Ovary (tissue), 9 donors: ENCODE results near the gene EFTUD2. TPM values are rescaled to one million over a fixed set of nuclear protein-coding genes. Genes with fewer than 3 reads are reported as not detected.

ENCODE experiments used
- DNase-seq, 5 donors: peaks; one replicate each; pipeline ENCODE4 v3.0.0-alpha.2; 2019 to 2020
- H3K27ac ChIP-seq, 2 donors: fragments of 200-600 bp; one replicate each; pipeline versions ENCODE4 v1.5.1 to v1.8.0; 2019 to 2022
- H3K27me3 ChIP-seq: fragments of 200-600 bp; one replicate; pipeline ENCODE4 v1.8.0; 2022
- H3K36me3 ChIP-seq: fragments of 200-600 bp; sonication (generic); one replicate; pipeline ENCODE4 v1.5.1; 2019
- H3K4me1 ChIP-seq: one replicate; pipeline ENCODE4 v1.8.1; 2013; ENCODE audit warnings: mild to moderate bottlenecking, moderate library complexity; ENCODE audit not compliant: insufficient read depth
- H3K4me3 ChIP-seq: fragments of 200-600 bp; sonication (generic); one replicate; pipeline ENCODE4 v1.5.1; 2017
- H3K9me3 ChIP-seq, 2 donors: fragments of 200-600 bp in 1 of 2; sonication (generic) in 1 of 2; one replicate each; pipeline versions ENCODE4 v1.5.1 to v1.8.1; 2013 to 2019; ENCODE audit warnings: mild to moderate bottlenecking in 1 of 2, moderate library complexity in 1 of 2
- CTCF ChIP-seq, 3 donors: fragments of 450-650 bp in 2 of 3; fragments of 200-600 bp in 1 of 3; IDR thresholded peaks; one replicate each; pipeline versions ENCODE4 v1.5.1 to v1.8.0; 2016 to 2022; ENCODE audit warnings: antibody characterized with exemption in 3 of 3, mild to moderate bottlenecking in 1 of 3
- EP300 ChIP-seq: sonication (generic); formaldehyde crosslinking; IDR thresholded peaks from one replicate; pipeline ENCODE4 v1.6.1; 2017; ENCODE audit warnings: antibody characterized with exemption
- POLR2A ChIP-seq: fragments of 450-650 bp; IDR thresholded peaks from one replicate; pipeline ENCODE4 v1.6.1; 2017; ENCODE audit warnings: antibody characterized with exemption, mild to moderate bottlenecking, moderate library complexity
- WGBS, 3 donors: extraction: QIAGEN DNeasy Blood & Tissue Kit in 1 of 3; methylation state at CpG; one replicate each; pipeline versions ENCODE4 v1.1.5 to v1.1.7; 2013 to 2017; 5-methylcytosine and 5-hydroxymethylcytosine counted together
- intact Hi-C, 4 donors: fragments of 100-400 bp; cut with DNase I; formaldehyde crosslinking; loops; one replicate each; pipeline versions ENCODE4 v1.11.0 to v1.15.1; 2022 to 2023
- polyA plus RNA-seq, 2 donors: library from polyadenylated mRNA; stranded (reverse); fragments of 200-250 nt in 1 of 2; fragments of 350-450 nt in 1 of 2; fragmentation: Illumina TruSeq in 1 of 2; extraction: RNeasy Lipid Tissue Mini Kit (QIAGEN cat#74804) in 1 of 2; gene quantifications; one replicate each; pipeline ENCODE4 v1.2.3, GENCODE V29; 2013 to 2014
- total RNA-seq, 7 donors: library from RNA; depleted of rRNA in 2 of 7; stranded (reverse); fragments of >200 nt in 2 of 7; fragmentation: NEBNext Ultra II Directional in 3 of 7; extraction: Animal tissue kit (Norgen Biotek cat#: 25700) in 3 of 7; gene quantifications; one replicate each; pipeline versions ENCODE4 v1.1.0 to v1.2.4, GENCODE V29; 2016 to 2023
- donor health status: DM: no; HTN: no; CAD: no; lungs with moderate emphysema.
- donor health status: DM: no; HTN: no; CAD: no.
- donor health status: Bipolar disorder and iron deficiency.
- donor health status: DM: yes; HTN: yes; CAD: no.
- donor health status: DM: no; HTN: no; CAD: no.
- donor health status: DM: yes; HTN: yes; CAD: no.

Gene EFTUD2
- total and polyA plus RNA-seq, 9 donors: 22.2 to 111 (median 62.5) TPM

- DNase-seq: no peak
- Histone ChIP-seq H3K4me3 (no peak overlapping the region), H3K27ac (no peak overlapping the region), H3K36me3 (no peaks in the 10 kb centered on the region), H3K4me1 (peaks cover 5% of the 10 kb centered on the region), H3K27me3 (no peaks in the 10 kb centered on the region), H3K9me3 (no peaks in the 10 kb centered on the region)
- intact Hi-C loops: no loop called here
- 77 to 83% (median 80%) methylated on average over 11 of the region's 11 CpGs for WGBS, 3 donors
- TF ChIP-seq POLR2A (no peak), CTCF (IDR thresholded peaks at IDR 0.05) (no peak), EP300 (no peak)
Observed at GRCh38 chr17:44907729-44908470, 8.7 kb upstream of the EFTUD2 start.

- Histone ChIP-seq H3K4me1 (peaks cover 5% of the 10 kb centered on the region), H3K4me3 (no peak overlapping the region), H3K27ac (no peak overlapping the region), H3K9me3 (no peaks in the 10 kb centered on the region), H3K27me3 (no peaks in the 10 kb centered on the region), H3K36me3 (no peaks in the 10 kb centered on the region)
- intact Hi-C loops: no loop called here
- WGBS, 3 donors: 40 to 43% (median 42%) methylated on average over 18 of the region's 18 CpGs
- no peak for DNase-seq
- TF ChIP-seq EP300: no peak
- no peak for TF ChIP-seq CTCF (IDR thresholded peaks at IDR 0.05)
- TF ChIP-seq POLR2A: no peak
Observed at GRCh38 chr17:44906763-44907728, 7.8 kb upstream of the EFTUD2 start.

GRCh38 chr17:44906010-44906646 is 6.9 kb upstream of the EFTUD2 start:
- 73 to 79% (median 74%) methylated on average over 10 of the region's 10 CpGs for WGBS, 3 donors

More at GRCh38 chr17:44906010-44906646, 6.9 kb upstream of the EFTUD2 start:
- no peaks in the 10 kb centered on the region for H3K36me3 ChIP-seq
- intact Hi-C loops: no loop called here
- no peaks in the 10 kb centered on the region for H3K9me3 ChIP-seq
- no peaks in the 10 kb centered on the region for H3K4me1 ChIP-seq
- no peak overlapping the region for H3K4me3 ChIP-seq
- H3K27me3 ChIP-seq: no peaks in the 10 kb centered on the region
- no peak for DNase-seq
- no peak for TF ChIP-seq CTCF (IDR thresholded peaks at IDR 0.05)
- TF ChIP-seq POLR2A: no peak
- TF ChIP-seq EP300: no peak
- no peak overlapping the region for H3K27ac ChIP-seq
